Fibroblast of villous mesenchyme (primary cell): ENCODE data around the gene AJUBA. TPM values are rescaled to one million over a fixed set of nuclear protein-coding genes. Genes with fewer than 3 reads are reported as not detected.

Source experiments
- DNase-seq: peaks from one replicate; pipeline ENCODE4 v3.0.0-alpha.2; 2010; ENCODE audit warnings: low read depth
- H3K4me3 ChIP-seq: 2 replicates; pipeline ENCODE4 v1.5.1; 2011; ENCODE audit warnings: low read depth, mild to moderate bottlenecking, low read length
- CTCF ChIP-seq: IDR thresholded peaks from 2 replicates; pipeline ENCODE4 v1.5.1; 2012; ENCODE audit warnings: low read depth, mild to moderate bottlenecking, low read length; ENCODE audit not compliant: insufficient read depth
- total RNA-seq: library from RNA; depleted of rRNA; stranded (reverse); fragments of >200 nt; gene quantifications from 2 replicates; pipeline ENCODE4 v1.2.3, GENCODE V29; 2012

The AJUBA gene
- total RNA-seq, 1 donor, result 131 TPM

- H3K4me3 ChIP-seq, result no peak overlapping the region
- no peak for DNase-seq
- no peak for TF ChIP-seq CTCF
Measured at GRCh38 chr14:23023022-23023794, 40.9 kb upstream of the AJUBA start.

GRCh38 chr14:23021889-23022442 is 39.6 kb upstream of the AJUBA start:
- no peak for DNase-seq
- TF ChIP-seq CTCF, result no peak
- H3K4me3 ChIP-seq, result no peak overlapping the region

- no peak overlapping the region for H3K4me3 ChIP-seq
- TF ChIP-seq CTCF, result no peak
- no peak for DNase-seq
Measured at GRCh38 chr14:23021434-23021833, 39.1 kb upstream of the AJUBA start.

GRCh38 chr14:23020143-23021128 is 38.1 kb upstream of the AJUBA start:
- TF ChIP-seq CTCF, result no peak
- no peak for DNase-seq

GRCh38 chr14:23018107-23018506 is 35.8 kb upstream of the AJUBA start:
- no peak overlapping the region for H3K4me3 ChIP-seq
- no peak for DNase-seq
- TF ChIP-seq CTCF, result no peak

More at GRCh38 chr14:23020143-23021128, 38.1 kb upstream of the AJUBA start:
- no peak overlapping the region for H3K4me3 ChIP-seq

- no peak for TF ChIP-seq CTCF
- DNase-seq, result no peak
- H3K4me3 ChIP-seq, result no peak overlapping the region
Measured at GRCh38 chr14:23017091-23017490, 34.7 kb upstream of the AJUBA start.
